Stimulated activated CD4-positive, alpha-beta T cell treated with anti-CD3 and anti-CD28 coated beads, Interleukin-1b, Interleukin-23, amount 100 ng/mL, for 1 hour (primary cell): ENCODE data around the gene PPM1K.
"Not testable (repeated sequence)": the region's sequence is repeated elsewhere in the genome, so short reads cannot be mapped to it uniquely, and the experiment has no call there.

ENCODE experiments used
- DNase-seq, 2 donors: peaks; one replicate each; pipeline ENCODE4 v3.0.0-alpha.2; 2020; ENCODE audit warnings: low read depth in 2 of 2

Gene PPM1K

DNA sequence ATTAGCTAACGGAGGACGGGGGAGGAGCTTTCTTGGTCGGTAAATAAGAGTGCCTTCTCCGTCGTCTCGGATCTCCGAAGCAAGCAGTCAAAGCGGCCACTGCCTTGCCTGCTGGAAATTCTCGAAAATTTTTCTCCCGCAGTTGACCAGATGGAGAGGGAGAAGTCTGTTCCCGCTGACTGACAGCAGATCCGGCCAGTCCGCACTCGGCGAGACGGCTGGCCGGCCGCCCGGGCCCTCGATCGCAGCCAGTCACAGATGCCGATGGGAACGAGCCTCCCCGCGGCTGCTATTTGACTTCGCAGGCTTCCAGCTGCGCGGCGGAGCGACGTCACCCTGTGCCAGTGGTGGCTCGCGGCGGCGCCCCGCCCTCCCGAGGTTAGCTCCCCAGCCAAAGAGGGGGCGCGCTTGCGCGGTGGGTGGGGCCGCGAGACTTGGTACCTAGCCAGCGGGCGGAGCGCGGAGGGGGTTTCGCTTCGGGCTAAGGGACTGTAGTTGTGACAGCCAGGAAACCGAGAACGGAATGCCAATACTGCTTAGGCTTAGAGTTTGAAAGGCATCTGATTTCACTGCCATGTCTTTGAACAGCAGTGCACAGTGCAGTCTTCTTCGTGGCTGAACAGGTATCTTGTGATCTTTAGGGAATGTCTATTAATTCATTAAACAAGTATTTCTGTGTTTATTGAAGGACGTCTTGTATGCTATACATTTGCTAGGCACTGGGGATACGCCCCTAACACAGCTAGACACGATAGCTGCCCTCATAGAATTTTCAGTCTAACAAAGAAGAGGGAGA is at the start of gene PPM1K:
TSS of gene PPM1K (minus strand) at position 123 of the 796 bp plus-strand sequence. CDS start 5,978 bp downstream, outside the sequence.
- DNase-seq: peak; percentile 96

DNA sequence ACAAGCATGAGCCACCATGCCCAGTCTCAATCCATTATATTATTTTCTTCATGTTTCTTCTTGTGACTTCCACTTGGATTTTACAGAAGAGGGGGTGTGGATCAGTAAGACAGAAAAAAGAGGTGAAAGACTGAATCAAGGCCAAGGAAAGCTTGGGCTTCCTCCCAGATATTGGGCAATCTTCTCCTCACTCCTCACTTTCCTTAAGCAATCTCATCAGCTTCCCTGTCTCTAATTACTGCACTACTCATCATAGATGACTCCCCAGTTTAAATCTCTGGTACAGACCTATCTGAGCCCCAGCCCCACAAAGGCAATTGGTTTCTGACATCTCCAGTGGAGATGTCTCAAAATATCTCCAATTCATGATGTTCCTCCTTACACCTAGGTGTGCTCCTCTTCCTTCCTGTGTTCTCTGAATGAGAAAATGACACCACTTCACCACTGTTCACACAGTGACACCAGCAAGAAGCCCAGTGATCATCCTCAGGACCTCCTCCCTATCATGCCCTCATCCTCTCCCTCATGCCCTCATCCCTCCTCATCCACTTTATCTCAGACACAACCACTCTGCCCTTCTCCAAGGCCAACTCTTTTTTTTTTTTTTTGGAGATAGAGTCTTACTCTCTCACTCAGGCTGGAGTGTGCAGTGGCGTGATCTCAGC is 49.5 kb upstream of the PPM1K start:
- no peak for DNase-seq

DNA sequence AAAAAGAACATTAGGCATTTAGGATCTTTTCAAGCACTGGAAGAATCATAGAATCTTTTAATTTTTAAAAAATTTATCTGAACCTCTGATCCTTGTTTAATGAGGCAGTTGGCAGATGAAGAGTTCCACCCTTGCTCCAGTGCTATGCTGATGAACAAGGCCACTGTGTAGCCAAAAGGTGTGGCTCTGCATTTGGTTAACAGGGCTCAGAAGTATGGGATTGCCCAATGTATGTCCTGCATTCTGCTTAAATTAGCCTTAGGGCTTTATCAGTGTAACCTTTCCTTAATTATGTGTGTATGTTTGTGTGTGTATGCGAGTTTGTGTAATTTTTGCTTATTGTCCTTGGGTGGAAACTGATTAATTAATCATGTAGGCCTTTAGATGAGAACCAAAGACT is 43.3 kb upstream of the PPM1K start:
- DNase-seq: no peak

DNA sequence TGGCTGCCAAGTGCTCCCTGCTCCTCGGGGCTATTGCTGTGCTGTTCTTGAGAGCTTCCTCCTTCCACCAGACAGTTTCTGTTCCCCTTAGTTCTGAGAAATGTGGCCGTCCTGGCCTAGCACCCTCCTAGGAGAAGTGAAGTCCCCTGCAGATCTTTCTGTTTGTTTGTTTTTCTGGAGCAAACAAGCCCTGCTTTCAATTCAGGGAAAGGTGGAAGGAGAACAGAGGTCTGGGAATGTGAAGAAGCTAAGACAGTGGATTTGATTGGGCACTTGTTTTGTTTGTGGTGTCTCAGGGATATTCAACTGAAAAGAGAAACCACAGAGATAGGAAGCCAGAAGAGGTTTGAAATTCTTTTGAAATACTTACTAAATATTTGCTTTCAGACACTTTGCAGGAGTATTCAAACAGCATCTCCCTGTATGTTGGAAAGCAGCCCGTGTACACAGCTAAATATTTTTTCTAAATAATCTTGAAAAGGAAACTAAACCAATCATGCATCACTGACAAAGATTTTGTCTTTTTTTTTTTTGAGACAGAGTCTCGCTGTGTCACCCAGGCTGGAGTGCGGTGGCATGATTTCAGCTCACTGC is 36.5 kb upstream of the PPM1K start:
- DNase-seq: no peak

DNA sequence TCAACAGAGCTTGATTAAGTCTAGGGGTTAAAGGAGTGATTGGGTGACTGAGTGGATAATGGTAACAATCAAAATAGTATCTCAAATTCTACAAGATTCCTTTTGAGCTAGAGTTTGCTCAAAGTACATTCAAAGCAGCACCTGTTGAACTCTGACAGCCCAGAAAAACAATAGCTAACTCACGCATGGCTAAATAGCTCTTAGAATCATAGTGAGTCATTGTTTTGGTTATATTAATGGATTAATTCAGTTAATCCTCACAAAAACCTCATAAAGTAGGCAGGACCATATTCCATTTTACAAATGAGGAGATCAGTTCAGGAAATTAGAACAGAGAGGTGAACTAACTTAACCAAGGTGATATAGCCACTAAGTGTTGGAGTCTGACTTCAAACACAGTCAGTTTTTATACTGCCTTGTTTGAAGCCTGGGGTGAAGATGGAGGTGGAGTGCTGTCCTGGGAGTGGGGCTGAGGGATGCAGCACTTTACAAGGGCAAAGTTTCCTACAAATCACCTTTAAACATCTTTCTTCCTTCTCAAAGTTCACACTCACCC is 35.9 kb upstream of the PPM1K start:
- no peak for DNase-seq

DNA sequence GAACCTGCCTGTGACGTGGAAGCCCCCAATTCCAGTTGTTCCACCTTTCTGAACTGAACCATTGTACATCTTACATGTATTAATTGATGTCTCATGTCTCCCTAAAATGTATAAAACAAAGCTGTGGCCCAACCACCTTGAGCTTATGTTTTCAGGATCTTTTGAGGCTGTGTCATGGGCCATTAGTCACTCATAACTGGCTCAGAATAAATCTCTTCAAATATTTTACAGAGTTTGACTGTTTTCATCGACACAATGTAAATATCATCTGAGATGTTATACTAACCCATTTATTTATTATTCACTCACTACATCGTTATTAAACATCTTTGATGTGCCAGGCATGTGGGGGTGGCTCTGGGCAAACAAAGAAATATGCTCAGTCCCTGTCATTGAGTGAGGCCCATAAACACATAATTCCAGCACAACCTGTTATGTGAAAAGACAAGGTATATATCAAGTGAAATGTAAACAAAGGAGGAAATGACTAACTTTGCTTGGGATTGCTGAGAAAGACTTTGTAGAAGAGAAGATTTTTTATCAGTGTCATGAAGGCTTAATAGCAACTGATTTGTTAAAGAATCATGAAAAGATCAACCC is 34.5 kb upstream of the PPM1K start:
- DNase-seq: no peak

DNA sequence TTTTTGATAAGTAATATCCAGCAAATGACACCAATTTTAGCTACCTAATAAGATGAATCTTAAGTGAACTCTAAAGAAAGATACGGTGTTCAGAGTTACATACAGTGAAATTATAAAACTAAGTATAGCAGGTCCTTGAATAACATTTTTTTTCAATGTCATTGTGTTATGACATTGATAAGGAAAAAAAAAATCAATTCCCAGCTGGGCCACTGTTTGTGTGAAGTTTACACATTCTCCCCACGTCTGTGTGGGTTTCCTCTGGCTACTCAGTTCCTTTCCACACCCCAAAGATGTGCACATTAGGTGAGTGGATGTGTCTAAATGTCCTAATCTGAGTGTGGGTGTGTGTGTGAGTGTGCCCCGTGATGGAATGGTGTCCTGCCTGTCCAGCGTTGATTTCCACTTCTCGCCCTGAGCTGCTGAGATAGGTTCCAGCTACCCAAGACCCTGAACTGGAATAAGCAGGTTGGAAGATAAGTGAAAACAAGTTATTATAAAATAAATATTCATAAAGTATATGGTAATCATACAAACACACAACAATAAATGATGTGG is 31.2 kb upstream of the PPM1K start:
- no peak for DNase-seq

DNA sequence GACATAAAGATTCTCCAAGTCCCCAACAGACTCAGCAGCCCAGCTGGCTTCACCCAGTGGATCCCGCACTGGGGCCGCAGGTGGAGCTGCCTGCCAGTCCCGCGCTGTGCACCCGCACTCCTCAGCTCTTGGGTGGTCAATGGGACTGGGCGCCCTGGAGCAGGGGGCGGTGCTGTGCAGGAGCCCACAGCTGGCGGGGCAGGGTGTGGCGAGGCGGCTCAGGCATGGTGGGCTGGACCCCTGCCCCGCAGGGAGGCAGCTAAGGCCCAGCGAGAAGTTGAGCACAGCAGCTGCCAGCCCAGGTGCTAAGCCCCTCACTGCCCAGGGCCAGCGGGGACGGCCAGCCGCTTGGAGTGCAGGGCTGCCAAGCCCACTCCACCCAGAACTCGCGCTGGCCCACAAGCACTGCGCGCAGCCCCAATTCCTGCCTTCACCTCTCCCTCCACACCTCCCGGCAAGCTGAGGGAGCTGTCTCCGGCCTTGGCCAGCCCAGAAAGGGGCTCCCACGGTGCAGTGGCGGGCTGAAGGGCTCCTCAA is 28.8 kb upstream of the PPM1K start:
- not testable (repeated sequence) for DNase-seq

DNA sequence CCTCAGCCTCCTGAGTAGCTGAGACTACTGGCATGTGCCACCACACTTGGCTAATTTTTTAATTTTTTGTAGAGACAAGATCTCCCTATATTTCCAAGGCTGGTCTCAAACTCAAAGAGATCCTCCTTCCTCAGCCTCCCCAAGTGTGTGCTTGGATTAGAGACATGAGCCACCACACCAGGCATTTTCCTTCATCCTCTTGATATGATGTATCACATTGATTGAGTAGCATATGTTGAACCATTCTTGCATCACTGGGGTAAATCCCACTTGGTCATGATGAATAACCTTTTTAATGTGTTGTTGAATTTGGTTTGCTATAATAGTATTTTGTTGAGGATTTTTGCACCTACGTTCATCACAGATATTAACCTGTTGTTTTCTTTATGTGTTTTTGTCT is 24.2 kb upstream of the PPM1K start:
- DNase-seq: no peak

DNA sequence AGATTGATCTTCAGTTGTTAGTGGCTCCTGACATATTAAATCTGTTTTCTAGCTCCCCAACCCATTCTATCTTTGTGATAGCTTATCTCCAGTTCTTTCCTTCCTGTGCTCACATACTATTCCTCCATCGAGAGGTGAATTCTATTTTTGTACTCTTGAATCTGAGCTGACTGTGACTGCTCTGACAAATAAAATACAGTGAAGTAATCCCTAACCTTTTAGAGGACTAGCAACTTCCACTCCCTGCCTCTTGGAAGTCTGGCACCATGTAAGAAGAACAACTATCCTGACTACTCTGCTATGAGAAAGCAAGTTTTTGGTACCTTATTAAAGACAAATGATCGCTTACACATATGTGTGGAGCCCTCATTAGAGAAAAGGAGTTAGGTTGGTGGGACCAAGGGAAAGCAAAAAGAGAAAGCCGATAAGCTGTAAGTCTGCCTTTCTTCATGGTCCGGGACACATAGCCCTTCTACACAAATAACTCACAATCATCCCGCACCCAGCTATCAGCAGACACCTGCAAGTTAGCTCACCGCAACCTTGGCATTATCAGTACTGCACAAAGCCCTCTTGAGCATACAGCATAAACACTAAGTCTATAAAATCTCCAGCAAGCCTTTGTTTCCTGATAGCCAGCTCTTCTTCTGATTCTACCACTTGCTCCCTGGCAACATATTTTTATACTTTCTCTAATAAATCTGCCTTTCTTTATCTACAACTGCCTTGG is 13.5 kb upstream of the PPM1K start:
- DNase-seq: no peak

DNA sequence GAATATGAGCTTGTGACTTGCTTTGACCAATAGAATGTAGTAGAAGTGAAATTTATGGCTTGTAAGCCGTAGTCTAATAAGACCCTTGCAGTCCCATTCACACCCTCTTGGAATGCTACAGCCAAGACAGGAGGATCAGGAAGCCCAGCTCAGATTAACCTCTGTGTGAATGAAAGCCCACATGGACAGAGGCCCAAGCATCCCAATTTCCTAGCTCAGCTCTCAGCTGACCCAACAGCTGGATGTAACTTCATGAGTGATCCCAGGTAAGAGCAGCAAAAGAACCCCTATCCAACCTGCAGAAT is 12.8 kb upstream of the PPM1K start:
- no peak for DNase-seq

DNA sequence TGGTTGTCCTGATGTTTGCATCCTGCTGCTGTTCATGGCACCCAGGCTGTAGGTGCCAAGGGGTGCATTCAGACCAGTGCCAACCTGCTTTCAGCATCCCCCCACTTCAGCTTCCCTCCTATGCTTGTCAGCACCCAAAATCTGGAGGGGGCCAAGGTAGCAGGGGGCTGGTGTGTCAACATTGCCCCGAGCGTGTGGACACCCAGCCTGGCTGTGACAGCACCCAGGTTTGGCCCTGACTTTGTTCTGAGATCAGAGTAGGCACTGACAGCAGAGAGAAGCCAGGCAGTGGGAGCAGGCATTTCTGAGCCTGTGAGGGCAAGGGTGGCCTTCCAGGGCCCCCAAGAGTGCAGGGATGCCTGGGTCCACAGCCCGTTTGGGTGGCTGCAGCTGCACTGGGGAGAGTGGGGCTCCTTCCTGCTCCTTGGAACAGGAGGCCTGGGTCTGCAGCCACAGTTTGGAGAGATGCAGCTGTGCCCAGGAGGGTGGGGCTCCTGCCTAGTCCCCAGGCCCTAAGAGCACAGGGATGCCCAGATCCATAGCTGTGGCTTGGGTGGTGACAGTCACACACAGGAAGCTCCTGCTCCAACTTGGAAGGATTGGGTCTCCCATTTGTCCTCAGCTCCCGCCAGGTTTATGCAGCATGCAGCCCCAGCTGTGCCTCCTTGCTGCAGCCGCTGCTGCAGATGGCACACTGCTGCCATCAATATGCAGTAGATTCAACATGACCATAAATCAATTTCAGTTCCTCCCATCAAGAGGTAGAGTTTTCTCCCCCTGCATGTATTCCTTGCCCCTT is 12.3 kb upstream of the PPM1K start:
- DNase-seq: no peak

DNA sequence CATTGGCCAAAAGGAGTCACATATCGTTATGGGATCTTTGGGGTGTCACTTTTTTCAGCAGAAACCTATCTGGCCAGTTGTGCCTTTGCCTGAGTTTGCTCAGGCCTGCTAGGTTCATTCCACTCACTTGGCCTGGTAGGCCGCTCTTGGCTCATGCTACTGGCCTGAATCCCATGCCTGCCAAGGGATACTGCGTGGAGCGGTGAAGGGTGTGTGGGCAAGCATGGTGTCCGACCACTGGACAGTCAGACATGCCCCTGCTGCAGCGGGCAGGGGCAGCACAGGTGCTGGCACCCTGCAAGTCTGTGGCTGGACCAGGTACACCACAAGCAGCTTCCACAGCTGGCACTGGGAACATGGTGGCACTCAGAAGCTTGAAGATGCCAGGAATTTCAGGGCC is 11.3 kb upstream of the PPM1K start:
- no peak for DNase-seq

DNA sequence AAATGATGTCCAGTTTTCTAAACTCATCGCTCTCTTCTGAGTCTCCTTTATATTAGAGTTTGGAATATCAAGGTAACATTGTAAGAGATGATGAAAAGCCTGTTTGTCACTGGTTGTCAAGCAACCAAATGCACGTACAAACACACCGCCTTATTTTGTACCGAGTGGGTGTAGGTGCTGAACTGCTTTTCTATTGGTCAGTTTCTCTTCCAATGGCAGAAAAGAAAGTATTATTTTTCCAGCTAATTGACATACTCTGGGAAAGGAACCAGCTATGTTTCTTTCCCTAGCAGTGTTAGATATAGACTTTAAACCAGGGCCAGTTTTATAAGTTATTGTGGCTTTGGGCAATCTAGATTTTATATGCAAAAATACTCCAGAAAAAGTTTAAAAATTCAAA is 6.6 kb upstream of the PPM1K start:
- no peak for DNase-seq

DNA sequence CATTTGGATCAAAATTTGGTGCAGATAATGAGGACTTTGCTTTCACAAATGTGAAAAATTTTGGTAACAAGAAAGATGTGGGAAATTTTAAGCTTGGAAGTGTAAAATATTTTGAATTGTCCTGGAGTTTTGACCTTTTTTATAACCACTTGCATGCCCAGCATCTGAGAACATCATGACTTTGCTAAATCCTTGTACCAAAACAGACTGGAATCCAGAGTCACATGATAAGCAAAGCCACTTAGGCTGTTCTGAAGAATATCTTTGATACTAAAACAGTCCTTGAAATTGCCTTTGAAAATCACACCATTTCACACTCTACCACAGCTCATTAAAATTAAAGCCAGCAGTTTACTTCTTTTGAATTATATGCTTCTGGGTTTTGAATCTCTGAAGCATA is 2.5 kb upstream of the PPM1K start:
- DNase-seq: no peak

DNA sequence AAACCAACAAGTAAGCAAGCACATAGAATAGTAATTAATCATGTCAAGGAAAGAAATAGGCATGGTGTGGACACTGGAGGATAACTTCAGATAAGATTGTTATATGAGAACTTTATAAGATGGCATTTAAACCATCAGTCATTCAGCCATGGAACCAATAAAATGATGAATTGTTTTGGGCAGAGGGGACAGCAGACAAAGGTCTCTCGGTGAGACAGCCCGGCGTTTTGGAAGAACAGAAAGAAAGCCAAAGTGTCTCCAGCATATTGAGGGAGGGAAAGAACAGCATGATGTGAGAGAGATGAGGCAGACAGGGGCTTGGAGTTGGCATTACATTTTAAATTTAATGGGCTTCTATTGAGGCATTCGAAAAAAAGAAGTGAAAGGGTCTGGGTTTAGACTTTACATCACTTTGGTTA is 883 bp upstream of the PPM1K start:
- DNase-seq: no peak

DNA sequence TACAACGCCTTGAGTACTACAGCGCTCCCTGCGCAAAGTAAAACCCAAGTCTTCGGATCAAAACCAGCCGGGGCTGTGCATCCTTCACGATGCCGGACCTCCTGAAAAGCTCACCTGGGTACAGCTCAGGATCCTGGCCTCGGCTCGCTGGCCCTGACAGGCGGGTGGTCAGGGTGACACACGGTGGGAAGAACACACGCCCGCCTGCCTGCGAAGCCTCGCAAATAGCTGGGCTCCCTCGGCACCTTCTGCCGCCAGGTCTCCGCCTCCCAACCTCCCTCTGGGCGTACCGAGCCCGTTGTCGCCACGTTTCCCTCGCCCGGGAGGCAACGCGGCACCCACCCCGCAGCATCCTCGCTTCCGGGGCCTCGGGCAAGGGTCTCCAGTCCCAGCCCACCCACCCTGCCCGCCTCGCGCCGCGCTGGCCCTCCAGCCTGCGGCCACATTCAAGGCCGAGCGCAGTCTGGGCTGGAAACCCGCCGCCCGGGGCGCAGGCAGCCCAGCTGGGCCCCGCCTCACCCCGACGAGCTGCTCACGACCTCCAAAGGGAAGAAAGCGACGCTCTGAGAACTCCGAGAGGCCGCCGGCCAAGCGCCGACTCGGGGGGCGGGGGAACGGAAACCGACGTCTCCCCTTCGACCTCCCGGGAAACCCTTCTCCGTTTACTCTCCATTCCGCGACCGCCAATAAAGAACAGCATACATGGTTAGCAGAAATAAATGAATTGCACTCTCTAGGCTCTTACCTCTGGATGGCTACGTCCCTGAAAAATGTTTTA is 511 bp downstream of the PPM1K start:
- peak; percentile 3 to 41 for DNase-seq

DNA sequence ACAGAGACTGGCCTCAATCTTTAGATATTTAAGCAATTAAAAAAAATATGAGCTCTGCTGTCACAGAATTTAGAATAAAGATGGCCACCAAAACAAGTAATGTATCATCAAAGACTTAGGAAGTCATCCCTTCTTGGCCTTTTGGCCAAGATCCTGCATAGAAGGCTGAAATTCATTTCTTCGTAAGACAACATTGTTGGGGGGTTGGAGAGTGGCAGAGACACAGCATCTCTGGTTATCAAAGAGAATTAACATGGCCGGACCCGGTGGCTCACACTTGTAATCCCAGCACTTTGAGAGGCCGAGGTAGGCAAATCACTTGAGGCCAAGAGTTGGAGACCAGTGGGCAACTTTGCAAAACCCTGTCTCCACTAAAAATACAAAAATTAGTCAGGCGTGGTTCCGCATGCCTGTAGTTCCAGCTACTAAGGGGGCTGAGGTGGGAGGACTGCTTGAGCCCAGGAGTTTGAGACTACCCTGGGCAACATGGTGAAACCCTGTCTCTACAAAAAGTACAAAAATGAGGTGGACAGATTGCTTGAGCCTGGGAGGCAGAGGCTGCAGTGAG is 4.0 kb downstream of the PPM1K start:
- DNase-seq: no peak

DNA sequence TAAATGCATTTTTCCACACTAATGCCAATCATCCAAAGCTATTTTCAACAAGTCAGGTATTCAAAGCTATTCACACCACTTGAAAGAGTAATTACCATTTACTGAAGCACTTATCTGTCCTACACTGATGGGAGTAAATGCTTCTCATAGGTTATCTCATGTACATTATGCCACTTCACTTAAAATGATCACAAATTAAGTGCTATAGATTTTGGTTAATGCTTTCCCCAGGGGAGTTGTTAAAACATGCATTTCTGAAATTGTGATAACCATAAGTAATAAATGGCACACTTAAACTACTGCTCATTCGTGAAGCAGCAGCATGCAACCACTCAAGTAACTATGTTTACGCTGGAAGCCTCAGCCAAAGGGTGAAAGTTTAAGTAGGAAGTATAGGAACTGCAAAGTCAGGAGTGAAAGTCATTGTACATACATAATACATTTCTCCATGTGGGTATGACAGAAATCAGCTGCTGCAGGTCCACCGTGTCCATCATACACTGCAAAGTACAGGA is 6.6 kb downstream of the PPM1K start:
- DNase-seq: no peak
